ENCODE results near the gene IL18R1. TPM values are rescaled to one million over a fixed set of nuclear protein-coding genes. Genes with fewer than 3 reads are reported as not detected.

Gene IL18R1
- total RNA-seq, 1 experiment from 2014 or later: 0.08 TPM

- Histone ChIP-seq H3K4me3 (ENCODE audit: low read depth in 2 of 2, low read length in 2 of 2) (no peak overlapping the region), H3K36me3 (ENCODE audit: control insufficient read depth, insufficient read depth, low read length) (no peaks in the 10 kb centered on the region), H3K4me1 (ENCODE audit: control insufficient read depth, insufficient read depth, low read length) (no peaks in the 10 kb centered on the region), H3K9me3 (ENCODE audit: control insufficient read depth, insufficient read depth, low read depth, low read length) (no peaks in the 10 kb centered on the region), H3K27ac (ENCODE audit: low read length) (no peak overlapping the region), H3K27me3 (ENCODE audit: control insufficient read depth, insufficient read depth, low read length) (no peaks in the 10 kb centered on the region)
- ATAC-seq (no peak), DNase-seq (ENCODE audit: low read depth, low spot score) (no peak)
- BruUV-seq (replicated peaks): no TSS peak
- POLR2A ChIA-PET: no interaction called here
- CTCF ChIA-PET: no interaction called here
- in situ Hi-C loops (cut with HindIII; ENCODE audit: low pct_unique_long_range_greater_than_20kb, low sequenced_read_pairs): no loop called here
- intact Hi-C loops (cut with micrococcal nuclease; ENCODE audit: unreplicated experiment): no loop called here
- no peak for TF ChIP-seq SIN3A (IDR thresholded peaks at IDR 0.05; ENCODE audit: borderline replicate concordance, insufficient read depth, low read depth, low read length)
- TF ChIP-seq POLR2AphosphoS5 (IDR thresholded peaks at IDR 0.05; ENCODE audit: low read depth, low read length): no peak
- TF ChIP-seq TCF7L2 (IDR thresholded peaks at IDR 0.05; ENCODE audit: low read depth, low read length): no peak
- TF ChIP-seq REST (IDR thresholded peaks at IDR 0.05; ENCODE audit: insufficient read depth in 1 of 2, low read depth in 2 of 2, low read length in 1 of 2): no peak
- no peak for TF ChIP-seq CTCF (IDR thresholded peaks at IDR 0.05)
Measured at GRCh38 chr2:102313471-102313870, 42.1 kb upstream of the IL18R1 start.

- POLR2A ChIA-PET: no interaction called here
- DNase-seq (ENCODE audit: low read depth, low spot score): no peak
- Histone ChIP-seq H3K9me3 (ENCODE audit: control insufficient read depth, insufficient read depth, low read depth, low read length) (no peaks in the 10 kb centered on the region), H3K36me3 (ENCODE audit: control insufficient read depth, insufficient read depth, low read length) (no peaks in the 10 kb centered on the region), H3K27ac (ENCODE audit: low read length) (no peak overlapping the region), H3K4me1 (ENCODE audit: control insufficient read depth, insufficient read depth, low read length) (no peaks in the 10 kb centered on the region), H3K27me3 (ENCODE audit: control insufficient read depth, insufficient read depth, low read length) (no peaks in the 10 kb centered on the region), H3K4me3 (ENCODE audit: low read depth in 2 of 2, low read length in 2 of 2) (no peak overlapping the region)
- in situ Hi-C loops (cut with HindIII; ENCODE audit: low pct_unique_long_range_greater_than_20kb, low sequenced_read_pairs): no loop called here
- ATAC-seq: no peak
- intact Hi-C loops (cut with micrococcal nuclease; ENCODE audit: unreplicated experiment): no loop called here
- BruUV-seq (replicated peaks): no TSS peak
- no peak for TF ChIP-seq SIN3A (IDR thresholded peaks at IDR 0.05; ENCODE audit: borderline replicate concordance, insufficient read depth, low read depth, low read length)
- TF ChIP-seq CTCF (IDR thresholded peaks at IDR 0.05): no peak
- CTCF ChIA-PET: no interaction called here
Measured at GRCh38 chr2:102313950-102314349, 41.6 kb upstream of the IL18R1 start.

- Histone ChIP-seq H3K27ac (ENCODE audit: low read length) (no peak overlapping the region), H3K36me3 (ENCODE audit: control insufficient read depth, insufficient read depth, low read length) (no peaks in the 10 kb centered on the region), H3K27me3 (ENCODE audit: control insufficient read depth, insufficient read depth, low read length) (no peaks in the 10 kb centered on the region), H3K4me1 (ENCODE audit: control insufficient read depth, insufficient read depth, low read length) (no peaks in the 10 kb centered on the region), H3K9me3 (ENCODE audit: control insufficient read depth, insufficient read depth, low read depth, low read length) (no peaks in the 10 kb centered on the region), H3K4me3 (ENCODE audit: low read depth in 2 of 2, low read length in 2 of 2) (no peak overlapping the region)
- ChIA-PET CTCF (interaction anchor here (0.7 kb wide), 1 partner anchor 1685 kb away, joined by 3 read pairs; no protein-coding TSS in a partner anchor), POLR2A (no interaction called here)
- TF ChIP-seq POLR2AphosphoS5 (IDR thresholded peaks at IDR 0.05; ENCODE audit: low read depth, low read length): no peak
- no peak for TF ChIP-seq REST (IDR thresholded peaks at IDR 0.05; ENCODE audit: insufficient read depth in 1 of 2, low read depth in 2 of 2, low read length in 1 of 2)
- no peak for TF ChIP-seq CTCF (IDR thresholded peaks at IDR 0.05)
- no peak for TF ChIP-seq TCF7L2 (IDR thresholded peaks at IDR 0.05; ENCODE audit: low read depth, low read length)
- no peak for TF ChIP-seq SIN3A (IDR thresholded peaks at IDR 0.05; ENCODE audit: borderline replicate concordance, insufficient read depth, low read depth, low read length)
- BruUV-seq (replicated peaks): no TSS peak
- intact Hi-C loops (cut with micrococcal nuclease; ENCODE audit: unreplicated experiment) (no loop called here), in situ Hi-C loops (cut with HindIII; ENCODE audit: low pct_unique_long_range_greater_than_20kb, low sequenced_read_pairs) (no loop called here)
- DNase-seq (ENCODE audit: low read depth, low spot score) (no peak), ATAC-seq (no peak)
Measured at GRCh38 chr2:102315921-102316320, 39.7 kb upstream of the IL18R1 start.
